SK-N-MC (cell line): Measurements from ENCODE around the gene KIAA1328.

ENCODE experiments used
- EZH2 ChIP-seq: fragments of 200-600 bp; sonication (generic); IDR thresholded peaks from one replicate; pipeline ENCODE4 v1.6.1; 2017; ENCODE audit warnings: antibody characterized with exemption
- POLR2AphosphoS5 ChIP-seq: IDR thresholded peaks from 2 replicates; pipeline ENCODE4 v1.6.1; 2012; ENCODE audit warnings: mild to moderate bottlenecking, low read depth, low read length, borderline replicate concordance

GRCh38 chr18:36833120-36833519 is 4.2 kb downstream of the KIAA1328 start:
- TF ChIP-seq EZH2 = no peak
- no peak for TF ChIP-seq POLR2AphosphoS5
